ENCODE measurements around the gene SRBD1. TPM values are rescaled to one million over a fixed set of nuclear protein-coding genes. Genes with fewer than 3 reads are reported as not detected.

SRBD1 gene
- total RNA-seq, 1 experiment from 2014 or later = 20.6 TPM

- no peak overlapping the region for H3K9ac ChIP-seq (ENCODE audit: low read length)
- intact Hi-C loops (cut with micrococcal nuclease) = no loop called here
- POLR2A ChIA-PET = no interaction called here
Measured at GRCh38 chr2:45448217-45448616, 162.8 kb downstream of the SRBD1 start.

DNA sequence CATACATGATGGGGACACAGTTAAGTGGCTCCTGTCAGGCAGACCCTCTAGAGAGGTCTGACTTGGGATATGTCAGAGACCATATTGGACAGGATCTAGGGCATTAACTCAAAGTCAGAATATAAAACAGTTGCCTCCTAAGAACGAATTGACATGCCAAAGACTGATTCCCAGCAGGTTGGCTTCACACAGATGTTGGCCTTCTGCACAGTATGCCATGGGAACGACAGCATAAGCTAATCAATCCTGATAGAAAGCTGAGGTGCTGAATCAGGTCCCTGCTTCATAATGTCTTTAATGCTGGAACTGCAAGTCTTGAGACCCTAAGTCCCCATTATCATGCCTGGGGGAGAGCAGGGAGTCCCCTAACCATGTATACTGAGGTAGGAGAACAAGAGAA is 165.1 kb downstream of the SRBD1 start:
- TF ChIP-seq, protein P1, sequence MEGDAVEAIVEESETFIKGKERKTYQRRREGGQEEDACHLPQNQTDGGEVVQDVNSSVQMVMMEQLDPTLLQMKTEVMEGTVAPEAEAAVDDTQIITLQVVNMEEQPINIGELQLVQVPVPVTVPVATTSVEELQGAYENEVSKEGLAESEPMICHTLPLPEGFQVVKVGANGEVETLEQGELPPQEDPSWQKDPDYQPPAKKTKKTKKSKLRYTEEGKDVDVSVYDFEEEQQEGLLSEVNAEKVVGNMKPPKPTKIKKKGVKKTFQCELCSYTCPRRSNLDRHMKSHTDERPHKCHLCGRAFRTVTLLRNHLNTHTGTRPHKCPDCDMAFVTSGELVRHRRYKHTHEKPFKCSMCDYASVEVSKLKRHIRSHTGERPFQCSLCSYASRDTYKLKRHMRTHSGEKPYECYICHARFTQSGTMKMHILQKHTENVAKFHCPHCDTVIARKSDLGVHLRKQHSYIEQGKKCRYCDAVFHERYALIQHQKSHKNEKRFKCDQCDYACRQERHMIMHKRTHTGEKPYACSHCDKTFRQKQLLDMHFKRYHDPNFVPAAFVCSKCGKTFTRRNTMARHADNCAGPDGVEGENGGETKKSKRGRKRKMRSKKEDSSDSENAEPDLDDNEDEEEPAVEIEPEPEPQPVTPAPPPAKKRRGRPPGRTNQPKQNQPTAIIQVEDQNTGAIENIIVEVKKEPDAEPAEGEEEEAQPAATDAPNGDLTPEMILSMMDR (IDR thresholded peaks at IDR 0.05 in 2 of 3, conservative IDR thresholded peaks at IDR 0.05 in 1 of 3; ENCODE audit: borderline replicate concordance in 1 of 3, insufficient read depth in 1 of 3, low read depth in 2 of 3, low read length in 2 of 3) = no peak
- TF ChIP-seq SRF (IDR thresholded peaks at IDR 0.05; ENCODE audit: low read depth) (no peak), EGR1 (IDR thresholded peaks at IDR 0.05; ENCODE audit: low read depth) (no peak), ELF1 (IDR thresholded peaks at IDR 0.05; ENCODE audit: borderline replicate concordance, low read depth) (no peak)
- Histone ChIP-seq H3K36me3 (ENCODE audit: control insufficient read depth in 1 of 2, insufficient read depth in 2 of 2, low read length in 2 of 2) (no peaks in the 10 kb centered on the region), H3K9me3 (ENCODE audit: control insufficient read depth in 1 of 2, insufficient read depth in 1 of 2, low read depth in 1 of 2, low read length in 2 of 2) (no peaks in the 10 kb centered on the region), H2AFZ (ENCODE audit: low read depth, low read length, poor library complexity, severe bottlenecking) (no peak overlapping the region), H3K79me2 (ENCODE audit: insufficient read depth, low read length) (no peaks in the 10 kb centered on the region), H3K9ac (ENCODE audit: low read length) (no peak overlapping the region), H4K20me1 (ENCODE audit: insufficient read depth) (no peaks in the 10 kb centered on the region), H3K9me2 (ENCODE audit: insufficient read depth) (no peaks in the 10 kb centered on the region), H3K4me3 (replicated peaks in 1 of 2; ENCODE audit: low read depth in 1 of 2, low read length in 2 of 2) (no peak overlapping the region), H3K4me1 (ENCODE audit: control insufficient read depth in 1 of 2, insufficient read depth in 2 of 2, low read length in 2 of 2) (no peaks in the 10 kb centered on the region), H3K27me3 (ENCODE audit: insufficient read depth, low read length) (no peaks in the 10 kb centered on the region), H3K27ac (ENCODE audit: low read depth, low read length) (no peak overlapping the region), H3K4me2 (ENCODE audit: low read length) (no peak overlapping the region)
- ATAC-seq (no peak), DNase-seq (ENCODE audit: low read depth, low spot score) (no peak)
- CTCF ChIA-PET = no interaction called here
- POLR2A ChIA-PET = no interaction called here
- intact Hi-C loops (cut with micrococcal nuclease) = no loop called here
- no TSS peak for BruUV-seq (replicated peaks)
- RAD21 ChIA-PET (ENCODE audit: low non-redundant PET in 1 of 2, low total read pairs in 2 of 2, uncharacterized antibody in 2 of 2, unreplicated experiment in 2 of 2) = no interaction called here

More at GRCh38 chr2:45448217-45448616, 162.8 kb downstream of the SRBD1 start:
- CTCF ChIA-PET = no interaction called here
- DNase-seq (ENCODE audit: low read depth, low spot score) (no peak), ATAC-seq (no peak)
- no TSS peak for BruUV-seq (replicated peaks)
- H3K9me3 ChIP-seq (ENCODE audit: control insufficient read depth in 1 of 2, insufficient read depth in 1 of 2, low read depth in 1 of 2, low read length in 2 of 2) = no peaks in the 10 kb centered on the region
- H3K4me2 ChIP-seq (ENCODE audit: low read length) = no peak overlapping the region
- no peaks in the 10 kb centered on the region for H3K4me1 ChIP-seq (ENCODE audit: control insufficient read depth in 1 of 2, insufficient read depth in 2 of 2, low read length in 2 of 2)
- H4K20me1 ChIP-seq (ENCODE audit: insufficient read depth) = no peaks in the 10 kb centered on the region
- H3K4me3 ChIP-seq (replicated peaks in 1 of 2; ENCODE audit: low read depth in 1 of 2, low read length in 2 of 2) = no peak overlapping the region
- H3K27ac ChIP-seq (ENCODE audit: low read depth, low read length) = no peak overlapping the region
- no peak for TF ChIP-seq ZFX (IDR thresholded peaks at IDR 0.05)
- TF ChIP-seq, protein P2, sequence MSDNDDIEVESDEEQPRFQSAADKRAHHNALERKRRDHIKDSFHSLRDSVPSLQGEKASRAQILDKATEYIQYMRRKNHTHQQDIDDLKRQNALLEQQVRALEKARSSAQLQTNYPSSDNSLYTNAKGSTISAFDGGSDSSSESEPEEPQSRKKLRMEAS (IDR thresholded peaks at IDR 0.05) = no peak
- no peak for TF ChIP-seq POLR2AphosphoS5 (IDR thresholded peaks at IDR 0.05; ENCODE audit: low read depth, low read length)
- no peak for TF ChIP-seq SP1 (IDR thresholded peaks at IDR 0.05; ENCODE audit: low read depth)
- TF ChIP-seq JUND (IDR thresholded peaks at IDR 0.05) = no peak
- TF ChIP-seq EZH2 (IDR thresholded peaks at IDR 0.05) = no peak
- TF ChIP-seq ZNF274 (IDR thresholded peaks at IDR 0.05; ENCODE audit: low read depth, low read length) = no peak
- TF ChIP-seq YY1 (IDR thresholded peaks at IDR 0.05; ENCODE audit: extremely low read depth, insufficient replicate concordance, low read depth, low read length) = no peak
- TF ChIP-seq SIN3A (IDR thresholded peaks at IDR 0.05; ENCODE audit: low read depth) = no peak
- TF ChIP-seq CBX3 (IDR thresholded peaks at IDR 0.05; ENCODE audit: low read depth) = no peak
- TF ChIP-seq CEBPB (IDR thresholded peaks at IDR 0.05; ENCODE audit: low read depth) = no peak
- RAD21 ChIA-PET (ENCODE audit: low non-redundant PET in 1 of 2, low total read pairs in 2 of 2, uncharacterized antibody in 2 of 2, unreplicated experiment in 2 of 2) = no interaction called here
- H2AFZ ChIP-seq (ENCODE audit: low read depth, low read length, poor library complexity, severe bottlenecking) = no peak overlapping the region
- no peaks in the 10 kb centered on the region for H3K27me3 ChIP-seq (ENCODE audit: insufficient read depth, low read length)
- H3K9me2 ChIP-seq (ENCODE audit: insufficient read depth) = no peaks in the 10 kb centered on the region
- H3K36me3 ChIP-seq (ENCODE audit: control insufficient read depth in 1 of 2, insufficient read depth in 2 of 2, low read length in 2 of 2) = no peaks in the 10 kb centered on the region
- no peaks in the 10 kb centered on the region for H3K79me2 ChIP-seq (ENCODE audit: insufficient read depth, low read length)

Data from HCT116 (cell line).